K562 (cell line): Measurements from ENCODE around the gene RABGAP1L. TPM values are rescaled to one million over a fixed set of nuclear protein-coding genes. Genes with fewer than 3 reads are reported as not detected.
A peak's percentile ranks its signal among the peaks of the same experiment; 100 is the strongest.

ENCODE experiments used
- ATAC-seq: fragments of 200-7000 bp; cut with Tn5 transposase; 3 replicates; pipeline ENCODE4 v1.9.1; 2020; ENCODE audit warnings: moderate library complexity
- BruUV-seq: library from RNA; stranded (reverse); fragments of 400-500 nt; replicated peaks from 2 replicates; lab custom pipeline; 2021; lab: Mats Ljungman, UMichigan
- CTCF ChIA-PET: fragments of 300-600 bp; formaldehyde crosslinking; extraction: SDS; loops from one replicate; lab custom pipeline; 2021; ENCODE audit warnings: low intra/inter-chr PET ratio; lab: Yijun Ruan, JAX
- POLR2A ChIA-PET: fragments of 300-600, 350-650 bp; sonication (Branson Sonifier 250); formaldehyde crosslinking; extraction: SDS; loops from one replicate; lab custom pipeline; 2021; ENCODE audit warnings: antibody characterized with exemption, inconsistent platforms; lab: Yijun Ruan, JAX
- DNase-seq, 4 experiments: peaks; one replicate each; pipeline versions ENCODE4 v3.0.0 to v3.0.0-alpha.2; 2011 to 2018; ENCODE audit warnings: low spot score in 3 of 4, mixed read lengths in 3 of 4; ENCODE audit errors: extremely low read depth in 1 of 4
- FAIRE-seq: peaks from 2 replicates; lab custom pipeline; 2011; peaks lifted over from hg19 to GRCh38; lab: Jason Lieb, UNC
- H2AFZ ChIP-seq: 2 replicates; pipeline ENCODE4 v1.6.0; 2011; ENCODE audit warnings: low read depth, low read length, control low read depth, inconsistent platforms
- H3K27ac ChIP-seq: fragments of 200-600 bp; 3 replicates; pipeline ENCODE4 v1.8.0; 2011; ENCODE audit warnings: low read depth, mild to moderate bottlenecking, control low read depth, inconsistent platforms, low read length, moderate library complexity, mixed read lengths; ENCODE audit errors: extremely low read depth
- H3K27me3 ChIP-seq, 2 experiments: fragments of 300-600 bp in 1 of 2; 2 replicates in 1 of 2; 3 replicates in 1 of 2; pipeline versions ENCODE4 v1.6.0 to v1.8.0; 2011; ENCODE audit warnings: inconsistent platforms in 2 of 2, low read length in 2 of 2, mild to moderate bottlenecking in 1 of 2, mixed read lengths in 1 of 2, moderate library complexity in 1 of 2; ENCODE audit not compliant: control insufficient read depth in 2 of 2, insufficient read depth in 2 of 2
- H3K36me3 ChIP-seq: fragments of 300-600 bp; 3 replicates; pipeline ENCODE4 v1.8.0; 2011; ENCODE audit warnings: mild to moderate bottlenecking, low read length, inconsistent platforms; ENCODE audit not compliant: control insufficient read depth, insufficient read depth
- H3K4me1 ChIP-seq, 2 experiments: fragments of 200-600 bp in 1 of 2; replicated peaks in 1 of 2; 2 replicates in 1 of 2; 3 replicates in 1 of 2; pipeline versions ENCODE4 v1.5.1 to v1.8.0; 2011; ENCODE audit warnings: inconsistent platforms in 2 of 2, low read length in 2 of 2, mild to moderate bottlenecking in 1 of 2, mixed read lengths in 1 of 2, moderate library complexity in 1 of 2; ENCODE audit not compliant: control insufficient read depth in 2 of 2, insufficient read depth in 2 of 2
- H3K4me2 ChIP-seq: 2 replicates; pipeline ENCODE4 v1.6.1; 2011; ENCODE audit warnings: low read length, control low read depth, inconsistent platforms, mixed read lengths; ENCODE audit not compliant: insufficient read depth
- H3K4me3 ChIP-seq: fragments of 200-600 bp; sonication (generic), shearing (Covaris generic); 2 replicates; pipeline ENCODE4 v1.5.1; 2016; ENCODE audit warnings: control low read depth, inconsistent platforms
- H3K79me2 ChIP-seq: fragments of 200-600 bp; 3 replicates; pipeline ENCODE4 v1.8.0; 2011; ENCODE audit warnings: low read length, inconsistent platforms; ENCODE audit not compliant: control insufficient read depth, insufficient read depth
- H3K9ac ChIP-seq, 2 experiments: 2 replicates each; pipeline versions ENCODE4 v1.6.0 to v1.6.1; 2011; ENCODE audit warnings: low read depth in 2 of 2, low read length in 2 of 2, control low read depth in 1 of 2, inconsistent platforms in 1 of 2, mild to moderate bottlenecking in 1 of 2, mixed read lengths in 1 of 2; ENCODE audit not compliant: insufficient read depth in 1 of 2
- H3K9me1 ChIP-seq: one replicate; pipeline ENCODE4 v1.6.0; 2011; ENCODE audit warnings: inconsistent platforms, mild to moderate bottlenecking, low read length, moderate library complexity; ENCODE audit not compliant: control insufficient read depth, insufficient read depth
- H3K9me3 ChIP-seq: replicated peaks from 2 replicates; pipeline ENCODE4 v1.5.1; 2011; ENCODE audit warnings: low read depth, low read length, inconsistent platforms; ENCODE audit not compliant: control insufficient read depth, insufficient read depth
- H4K20me1 ChIP-seq: replicated peaks from 2 replicates; pipeline ENCODE4 v1.6.1; 2011; ENCODE audit warnings: low read length, inconsistent platforms, mixed read lengths; ENCODE audit not compliant: control insufficient read depth, insufficient read depth
- ARID3A ChIP-seq: IDR thresholded peaks from 2 replicates; pipeline ENCODE4 v1.6.1; 2012; ENCODE audit warnings: low read depth, low read length, improper control_type of control experiment, borderline replicate concordance
- DEAF1 ChIP-seq: fragments of 450-650 bp; formaldehyde crosslinking; IDR thresholded peaks from 2 replicates; pipeline ENCODE4 v1.4.0; 2020; ENCODE audit warnings: mild to moderate bottlenecking, moderate library complexity
- HMGN3 ChIP-seq: IDR thresholded peaks from 2 replicates; pipeline ENCODE4 v1.6.1; 2011; ENCODE audit warnings: borderline replicate concordance, low read depth, mild to moderate bottlenecking, mixed read lengths, low read length; ENCODE audit not compliant: insufficient read length; ENCODE audit errors: extremely low read depth
- KLF16 ChIP-seq: IDR thresholded peaks from 2 replicates; pipeline ENCODE4 v1.6.1; 2016; ENCODE audit warnings: antibody characterized with exemption
- REST ChIP-seq, 2 experiments: fragments of 450-650 bp; formaldehyde crosslinking in 1 of 2; IDR thresholded peaks; 2 replicates each; pipeline versions ENCODE4 v1.4.0 to v1.6.1; 2014 to 2020; ENCODE audit warnings: mild to moderate bottlenecking in 2 of 2, borderline replicate concordance in 1 of 2, low read depth in 1 of 2
- SMC3 ChIP-seq: conservative IDR thresholded peaks from 2 replicates; pipeline ENCODE4 v1.6.1; 2011; ENCODE audit warnings: low read depth, low read length, improper control_type of control experiment; ENCODE audit not compliant: insufficient read depth
- ZNF384 ChIP-seq: IDR thresholded peaks from 2 replicates; pipeline ENCODE4 v1.6.1; 2012; ENCODE audit warnings: low read depth, low read length, improper control_type of control experiment
- WGBS: fragments of 100-300 bp; shearing (Covaris generic); methylation state at CpG from one replicate; pipeline ENCODE4 v1.1.6; 2016; ENCODE audit warnings: low coverage, mixed read lengths; ENCODE audit not compliant: insufficient coverage; ENCODE audit errors: missing lambda C conversion rate; 5-methylcytosine and 5-hydroxymethylcytosine counted together
- in situ Hi-C: fragments of 300-500 bp; cut with MboI; formaldehyde crosslinking; loops from 4 replicates; pipeline ENCODE4 v1.15.0; 2018; ENCODE audit warnings: inconsistent platforms, mixed read lengths
- intact Hi-C: fragments of 100-400 bp; cut with micrococcal nuclease; formaldehyde crosslinking; loops from 2 replicates; pipeline ENCODE4 v1.14.2; 2022
- polyA plus RNA-seq, 8 experiments: library from polyadenylated mRNA; depleted of rRNA in 4 of 8; stranded (reverse) in 5 of 8; unstranded in 3 of 8; fragments of >200 nt; fragmentation: Nextera tagmentation in 2 of 8; fragmentation: Illumina TruSeq in 1 of 8; extraction: Ambion mirVana in 2 of 8; extraction: Trizol in 1 of 8; gene quantifications; 2 replicates each; pipeline versions ENCODE4 v1.2.1 to v1.2.3, GENCODE V29; 2011 to 2014; ENCODE audit warnings: inconsistent platforms in 1 of 8, missing spikeins in 1 of 8
- total RNA-seq, 7 experiments: library from RNA; depleted of rRNA in 6 of 7; stranded (reverse); fragments of >200 nt in 6 of 7; fragmentation: Illumina TruSeq in 2 of 7; extraction: Trizol in 2 of 7; gene quantifications; 2 replicates each; pipeline versions ENCODE4 v1.2.1 to v1.2.3, GENCODE V29; 2011 to 2021; ENCODE audit warnings: low replicate concordance in 1 of 7

The RABGAP1L gene
- total and polyA plus RNA-seq, 9 of the 15 experiments (the other 6 are each of a cell fraction or from before 2014, with no cell fraction given): 16.5 to 44.9 (median 26.7) TPM

GRCh38 chr1:174217787-174218574, 58.7 kb downstream of the RABGAP1L start:
- POLR2A ChIA-PET: interaction anchor here (0.5 to 1.3 kb wide), 6 partner anchors 9 to 195 kb away, joined by 3 to 9 read pairs (median 4); partner anchors contain the start of gene RC3H1
- H3K27ac ChIP-seq: no peak overlapping the region
- CTCF ChIA-PET: interaction anchor here (0.6 to 2.6 kb wide), 3 partner anchors 124 to 623 kb away, joined by 4 to 9 read pairs (median 4); no protein-coding TSS in a partner anchor
- H3K36me3 ChIP-seq: peaks cover 33% of the 10 kb centered on the region; the same call in 1 of the 3 replicates
- peaks cover 0 to 3% of the 10 kb centered on the region in 2 experiments; a peak in 2 of 5 replicates for H3K4me1 ChIP-seq
- no peak overlapping the region for H3K4me2 ChIP-seq
- peaks cover 42% of the 10 kb centered on the region for H3K79me2 ChIP-seq
- WGBS: 34% methylated on average over 4 of the region's 4 CpGs
- H3K27me3 ChIP-seq: no peaks in the 10 kb centered on the region
- H4K20me1 ChIP-seq: 0 out of 2 replicates have a peak, but pooled peaks cover 7% of the 10 kb centered on the region
- H3K9ac ChIP-seq: no peak overlapping the region
- intact Hi-C loops (loop anchor here (1.0 to 5.0 kb wide), 4 partner anchors 59 to 796 kb away; partner anchors contain the start of gene RABGAP1L), in situ Hi-C loops (loop anchor here (10.0 kb wide), 1 partner anchor 123 kb away; no protein-coding TSS in a partner anchor)
- FAIRE-seq: peak; percentile 54
- H3K9me1 ChIP-seq: no peaks in the 10 kb centered on the region
- H3K9me3 ChIP-seq: peaks cover 1% of the 10 kb centered on the region; the same call in 1 of the 2 replicates
- no peak overlapping the region for H2AFZ ChIP-seq
- DNase-seq: peak in 2 of 4 experiments; percentile 31 to 59
- no TSS peak for BruUV-seq
- no peak overlapping the region for H3K4me3 ChIP-seq
- peak; percentile 90 for ATAC-seq
- TF ChIP-seq REST (IDR thresholded peaks at IDR 0.05; ENCODE audit: borderline replicate concordance): peak; percentile 84
- TF ChIP-seq REST (CRISPR knock-in tag; IDR thresholded peaks at IDR 0.05; ENCODE audit: low read depth): no peak
- TF ChIP-seq ARID3A: peak; percentile 57; the same call in 1 of the 2 replicates
- no peak for TF ChIP-seq HMGN3
- peak; percentile 54 for TF ChIP-seq SMC3
- TF ChIP-seq ZNF384: peak; percentile 66
- peak; percentile 69 for TF ChIP-seq DEAF1 (CRISPR knock-in tag)
- TF ChIP-seq KLF16: peak; percentile 26; the same call in 1 of the 2 replicates
